ENCODE results near the gene ABTB2. TPM values are rescaled to one million over a fixed set of nuclear protein-coding genes. Genes with fewer than 3 reads are reported as not detected.
A peak's percentile ranks its signal among the peaks of the same experiment; 100 is the strongest.

ABTB2 gene
- total RNA-seq, 1 experiment from 2014 or later, result 5.5 TPM

DNA sequence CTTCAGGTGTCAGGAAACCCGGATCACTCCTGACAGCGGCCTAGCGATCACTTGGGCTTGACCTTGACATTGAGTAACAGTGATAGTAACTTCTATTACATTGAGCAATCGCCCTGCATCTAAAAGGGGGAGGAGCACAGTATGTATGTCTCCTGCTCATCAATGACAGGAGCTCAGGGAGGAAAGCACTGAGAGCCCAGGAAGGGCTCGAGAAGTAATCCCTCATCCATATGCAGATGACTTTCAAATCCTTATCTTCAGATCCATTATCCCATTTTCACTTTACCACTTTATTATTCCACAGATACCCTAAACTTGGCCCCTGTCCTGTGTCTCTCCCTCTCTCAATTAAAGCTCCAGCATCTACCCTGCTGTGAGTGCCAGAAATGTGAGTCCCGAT, 47.8 kb downstream of the ABTB2 start:
- WGBS (ENCODE audit: extremely low coverage, insufficient read length, low lambda C conversion rate), result no CpG with 5 or more reads among the region's 6 CpGs
- H4K20me1 ChIP-seq (ENCODE audit: control insufficient read depth, insufficient read depth, insufficient read length), result no peaks in the 10 kb centered on the region

More for the DNA sequence above, 47.8 kb downstream of the ABTB2 start:
- Histone ChIP-seq H3K27me3 (ENCODE audit: insufficient read depth, low read length) (no peaks in the 10 kb centered on the region), H3K27ac (ENCODE audit: insufficient read length, low read depth, low read length) (peak overlapping the region; percentile 16), H2BK15ac (ENCODE audit: low read depth, low read length) (no peak overlapping the region), H4K8ac (replicated peaks; ENCODE audit: insufficient read length, low read depth, low read length) (no peak overlapping the region), H2BK5ac (ENCODE audit: insufficient read length, low read length) (no peak overlapping the region), H2AK5ac (ENCODE audit: insufficient read length, low read length) (no peak overlapping the region), H3K9me3 (ENCODE audit: control insufficient read depth, low read depth, low read length) (no peaks in the 10 kb centered on the region), H3K23ac (ENCODE audit: insufficient read length, low read depth, low read length) (no peak overlapping the region), H3K79me1 (ENCODE audit: insufficient read depth, low read depth, low read length, poor library complexity, severe bottlenecking) (no peaks in the 10 kb centered on the region), H2AFZ (ENCODE audit: low read length) (no peak overlapping the region), H3K18ac (ENCODE audit: insufficient read length, low read depth, low read length) (no peak overlapping the region), H3K4me2 (ENCODE audit: insufficient read depth, insufficient read length, low read length) (peak overlapping the region; percentile 29), H3K9ac (ENCODE audit: extremely low read depth, insufficient read length, low read length) (no peak overlapping the region), H4K5ac (ENCODE audit: insufficient read length, low read depth, low read length) (no peak overlapping the region), H3K4me1 (ENCODE audit: insufficient read depth, low read length) (peaks cover 9% of the 10 kb centered on the region), H3K4ac (ENCODE audit: low read depth, low read length) (no peak overlapping the region), H4K91ac (ENCODE audit: insufficient read length, low read depth, low read length) (no peak overlapping the region), H3T11ph (ENCODE audit: low read length) (no peak overlapping the region), H3K56ac (ENCODE audit: insufficient read length, low read depth, low read length) (no peak overlapping the region), H2BK120ac (ENCODE audit: low read depth, low read length, poor library complexity, severe bottlenecking) (no peak overlapping the region), H3K23me2 (ENCODE audit: insufficient read length, low read depth, low read length, poor library complexity, severe bottlenecking) (no peaks in the 10 kb centered on the region), H3K14ac (ENCODE audit: insufficient read depth, low read length) (no peak overlapping the region), H2BK20ac (ENCODE audit: low read depth, low read length, poor library complexity, severe bottlenecking) (no peak overlapping the region), H2BK12ac (ENCODE audit: insufficient read length, low read depth, low read length) (no peak overlapping the region), H3K79me2 (ENCODE audit: insufficient read depth, low read length) (no peaks in the 10 kb centered on the region)
- Mint-ChIP-seq H3K4me3 (peak overlapping the region; percentile 2 to 15; a peak in 2 of 5 replicates), H3K9me3 (no peaks in the 10 kb centered on the region), H3K27ac (no peak overlapping the region; a peak in 3 of 7 replicates), H3K27me3 (ENCODE audit: low read depth) (no peaks in the 10 kb centered on the region), H3K36me3 (ENCODE audit: insufficient read depth in 1 of 3, low read depth in 3 of 3) (no peaks in the 10 kb centered on the region), H3K4me1 (peaks cover 32 to 35% of the 10 kb centered on the region in 2 experiments)
- no peak for DNase-seq
- TF ChIP-seq, protein P1, sequence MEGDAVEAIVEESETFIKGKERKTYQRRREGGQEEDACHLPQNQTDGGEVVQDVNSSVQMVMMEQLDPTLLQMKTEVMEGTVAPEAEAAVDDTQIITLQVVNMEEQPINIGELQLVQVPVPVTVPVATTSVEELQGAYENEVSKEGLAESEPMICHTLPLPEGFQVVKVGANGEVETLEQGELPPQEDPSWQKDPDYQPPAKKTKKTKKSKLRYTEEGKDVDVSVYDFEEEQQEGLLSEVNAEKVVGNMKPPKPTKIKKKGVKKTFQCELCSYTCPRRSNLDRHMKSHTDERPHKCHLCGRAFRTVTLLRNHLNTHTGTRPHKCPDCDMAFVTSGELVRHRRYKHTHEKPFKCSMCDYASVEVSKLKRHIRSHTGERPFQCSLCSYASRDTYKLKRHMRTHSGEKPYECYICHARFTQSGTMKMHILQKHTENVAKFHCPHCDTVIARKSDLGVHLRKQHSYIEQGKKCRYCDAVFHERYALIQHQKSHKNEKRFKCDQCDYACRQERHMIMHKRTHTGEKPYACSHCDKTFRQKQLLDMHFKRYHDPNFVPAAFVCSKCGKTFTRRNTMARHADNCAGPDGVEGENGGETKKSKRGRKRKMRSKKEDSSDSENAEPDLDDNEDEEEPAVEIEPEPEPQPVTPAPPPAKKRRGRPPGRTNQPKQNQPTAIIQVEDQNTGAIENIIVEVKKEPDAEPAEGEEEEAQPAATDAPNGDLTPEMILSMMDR (conservative IDR thresholded peaks at IDR 0.05), result no peak
